Suppressor macrophage (primary cell): ENCODE results near the gene CREB5.

Experiments used
- DNase-seq, 4 experiments: peaks; one replicate each; pipeline ENCODE4 v3.0.0-alpha.2; 2020 to 2022

CREB5 gene

DNA sequence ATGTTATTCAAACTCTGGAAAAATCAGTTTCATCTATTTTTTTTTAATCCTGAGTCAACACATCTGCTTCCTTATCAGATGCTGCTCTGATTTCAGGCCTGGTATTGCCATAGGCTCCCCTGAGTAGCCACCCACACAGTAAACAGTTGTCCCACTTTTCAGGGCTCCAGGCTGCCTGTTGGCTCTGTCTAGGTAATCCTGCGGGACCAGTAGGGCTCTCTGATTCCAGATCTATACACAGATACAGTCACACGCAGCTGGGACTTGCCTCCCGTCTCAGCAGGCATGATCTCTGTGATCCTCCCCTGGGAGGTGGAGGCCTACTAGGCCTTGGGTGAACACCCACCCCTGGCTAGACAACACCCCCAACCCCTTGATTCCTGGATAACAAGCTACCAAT, 206.1 kb downstream of the CREB5 start:
- no peak for DNase-seq

DNA sequence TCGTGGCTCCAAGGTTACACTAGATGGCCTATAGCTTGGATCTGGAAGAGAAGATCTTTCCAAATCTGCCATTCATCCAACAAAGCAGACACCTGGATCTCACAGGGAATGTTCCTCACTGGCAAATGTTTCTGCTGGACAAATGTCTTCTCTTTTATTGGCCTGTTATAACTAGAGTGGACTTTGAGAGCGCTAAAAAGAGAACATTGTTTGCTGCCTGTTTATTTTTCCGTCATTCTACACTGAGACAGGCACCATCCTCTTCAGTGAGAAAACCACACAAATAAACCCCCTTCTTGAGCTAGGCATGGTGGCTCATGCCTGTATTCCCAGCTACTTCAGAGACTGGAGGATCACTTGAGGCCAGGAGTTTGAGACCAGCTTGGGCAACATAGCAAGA, 206.9 kb downstream of the CREB5 start:
- DNase-seq, result no peak

DNA sequence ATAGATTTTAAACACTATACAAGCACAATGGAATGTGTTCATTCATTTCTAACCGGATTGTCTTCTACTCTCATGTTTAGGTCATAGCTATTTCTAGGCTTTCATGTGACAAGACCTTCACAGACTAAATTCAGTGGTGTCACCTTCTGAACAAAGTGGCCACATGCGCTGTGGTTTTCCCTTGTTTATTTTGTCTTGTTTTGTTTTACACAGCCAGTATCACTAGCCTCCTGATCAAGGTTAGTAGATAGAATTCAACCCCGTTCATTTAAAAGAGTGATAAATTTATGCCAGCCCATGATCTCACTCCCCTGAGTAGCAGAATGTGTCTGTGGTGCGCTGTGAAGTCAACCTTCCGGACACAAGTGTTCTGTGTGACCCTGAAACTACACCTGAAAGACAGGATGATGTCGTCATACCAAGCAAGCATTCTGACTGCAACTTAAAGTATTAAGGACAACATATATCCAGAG, 209.1 kb downstream of the CREB5 start:
- no peak for DNase-seq

DNA sequence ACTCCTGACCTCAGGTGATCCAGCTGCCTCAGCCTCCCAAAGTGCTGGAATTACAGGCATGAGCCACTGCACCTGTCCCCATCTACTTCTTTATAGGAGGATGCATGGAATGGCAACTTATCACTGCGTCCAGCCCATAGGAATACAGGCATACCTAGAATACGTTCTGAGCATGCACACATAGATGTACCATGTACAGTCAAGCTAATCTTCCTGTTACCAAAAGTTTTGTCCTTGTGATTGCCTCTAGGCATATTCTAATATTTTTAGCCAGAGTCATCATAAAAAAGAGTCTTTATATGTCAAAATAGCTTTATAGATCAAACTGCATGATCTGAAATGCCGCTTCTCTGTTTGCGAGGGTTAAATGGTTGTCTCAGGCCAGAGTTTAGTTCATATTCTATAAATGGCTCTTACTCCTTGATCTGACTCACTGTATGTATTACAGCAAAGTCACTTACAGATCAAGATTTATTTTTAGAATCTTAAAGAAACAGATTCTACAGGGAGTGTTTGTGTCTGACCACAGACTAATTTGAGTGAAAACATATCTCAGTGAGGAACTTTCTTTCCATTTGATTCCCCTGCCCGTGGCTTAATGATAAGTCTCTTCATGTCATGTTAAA, 210.9 kb downstream of the CREB5 start:
- peak; percentile 22 to 71 (median 52) for DNase-seq

DNA sequence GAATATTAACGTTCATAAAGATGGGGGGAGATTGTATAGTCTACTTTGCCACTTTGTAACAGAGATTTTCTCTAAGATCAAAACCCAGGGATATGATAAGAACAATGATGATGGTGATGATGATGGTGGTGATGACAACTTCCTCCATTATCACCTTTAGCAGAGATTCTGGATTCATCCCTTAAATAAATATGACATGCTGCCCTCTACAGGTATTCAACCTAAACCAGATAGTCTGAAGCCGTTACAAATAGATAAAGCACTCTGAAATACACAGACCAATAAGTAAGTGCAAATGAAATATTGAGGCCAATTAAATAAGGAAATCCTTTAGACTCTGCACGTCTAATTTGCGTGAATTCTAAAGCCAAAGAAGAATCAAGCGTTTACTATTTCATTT, 211.5 kb downstream of the CREB5 start:
- no peak for DNase-seq

DNA sequence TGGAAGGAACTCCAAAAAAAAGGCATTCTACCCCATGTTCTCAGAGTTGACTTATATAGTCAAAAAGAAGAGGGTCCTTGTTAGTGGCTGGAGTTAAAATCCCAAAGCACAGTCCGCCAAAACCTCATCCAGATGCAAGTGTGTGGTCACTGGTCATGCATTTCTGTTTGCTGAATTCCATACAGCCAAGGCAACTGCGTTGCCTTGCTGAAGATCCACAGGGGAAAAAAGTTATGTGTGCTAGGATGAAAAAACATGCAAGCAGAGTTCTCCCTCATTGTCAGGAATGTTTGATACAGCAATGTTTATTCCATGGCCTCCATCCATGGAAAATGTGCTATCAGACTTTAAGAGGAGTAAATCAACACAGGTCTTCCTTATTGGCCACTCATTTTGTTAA, 213.1 kb downstream of the CREB5 start:
- DNase-seq, result no peak

DNA sequence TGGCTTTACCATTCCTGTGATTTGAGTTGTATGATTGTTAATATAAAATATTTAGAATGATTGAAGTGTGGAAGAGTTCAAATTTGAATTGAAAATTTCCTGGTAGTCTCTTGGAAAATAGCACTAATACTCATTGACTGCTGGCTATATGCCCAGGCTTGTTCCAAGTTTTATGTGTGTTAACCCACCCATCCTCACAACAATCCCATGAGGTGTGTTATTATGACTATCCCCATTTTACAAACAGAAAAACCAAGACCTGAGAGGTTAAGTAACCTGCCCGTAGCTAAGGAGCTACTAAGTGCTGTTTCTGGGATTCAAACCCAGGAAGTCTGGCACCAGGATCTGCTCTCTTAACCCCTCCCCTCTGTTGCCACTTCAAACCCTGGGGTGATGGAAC, 213.9 kb downstream of the CREB5 start:
- DNase-seq, result no peak

DNA sequence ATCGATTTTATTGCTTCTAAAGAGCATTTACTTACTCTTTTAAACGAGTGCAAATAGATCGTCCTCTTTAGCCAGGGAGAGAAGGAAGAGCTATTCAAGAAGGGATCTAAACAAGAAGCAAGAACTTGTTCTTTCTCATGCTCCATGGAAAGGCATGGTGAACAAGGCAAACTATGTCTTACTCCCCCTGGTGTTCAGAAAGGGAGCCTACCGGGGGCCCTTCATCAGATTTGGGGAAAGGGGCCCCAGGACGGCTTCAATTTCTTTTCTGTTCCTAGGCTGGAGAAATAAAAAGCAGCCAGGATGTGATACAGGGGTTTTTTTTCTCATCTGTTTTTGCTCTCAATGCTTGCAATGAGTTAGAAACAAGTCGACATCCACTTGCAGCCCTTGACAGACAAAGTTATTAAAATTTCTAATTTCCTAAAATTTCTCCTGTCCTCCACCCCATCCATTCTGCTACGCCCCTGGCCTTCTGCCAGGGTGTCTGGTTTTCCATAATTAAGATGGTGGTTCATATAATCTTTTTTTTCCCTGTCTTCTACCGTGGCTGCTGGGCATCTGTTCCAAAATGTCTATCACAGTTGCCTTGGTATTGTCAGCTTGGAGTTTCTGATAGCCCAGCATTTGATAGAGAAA, 214.4 kb downstream of the CREB5 start:
- peak; percentile 50 to 72 (median 64) for DNase-seq

DNA sequence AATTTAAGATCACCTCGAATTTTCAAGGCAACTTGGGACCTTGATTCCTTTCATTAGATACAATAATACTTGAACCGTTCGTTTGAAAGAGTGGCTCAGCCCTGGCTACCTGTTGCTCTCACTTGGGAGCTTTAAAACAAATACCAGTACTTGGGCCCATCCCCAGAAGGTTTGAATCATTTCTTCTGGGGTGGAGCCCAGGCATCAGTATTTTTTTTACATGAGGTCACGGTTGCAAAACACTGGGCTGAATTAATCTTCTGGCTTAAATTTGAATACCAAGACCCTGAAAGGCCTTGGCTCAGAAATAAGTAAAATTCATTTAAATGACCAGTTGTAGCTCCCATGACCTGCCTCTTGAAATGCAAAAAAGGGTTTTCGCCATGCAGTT, 214.9 kb downstream of the CREB5 start:
- no peak for DNase-seq

DNA sequence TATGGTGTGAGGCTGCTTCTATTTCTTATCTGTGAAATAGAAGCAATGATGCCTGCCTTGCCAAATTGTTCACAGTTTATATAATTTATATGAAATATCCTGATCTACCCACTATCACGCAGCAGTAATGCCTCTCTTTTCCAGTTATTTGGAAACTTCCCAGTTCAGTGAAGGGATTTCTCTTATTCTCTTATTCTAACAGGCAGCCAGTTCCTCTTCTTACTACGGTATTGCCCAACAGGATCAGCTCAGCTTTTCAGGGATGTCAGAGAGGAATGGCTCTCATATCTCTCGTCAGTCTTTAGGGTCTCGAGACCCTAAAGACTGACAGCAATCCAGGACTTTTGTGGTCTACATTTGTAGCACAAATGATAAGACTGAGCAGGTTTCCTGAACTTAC, 215.6 kb downstream of the CREB5 start:
- DNase-seq, result peak; percentile 24 to 68 (median 53)

DNA sequence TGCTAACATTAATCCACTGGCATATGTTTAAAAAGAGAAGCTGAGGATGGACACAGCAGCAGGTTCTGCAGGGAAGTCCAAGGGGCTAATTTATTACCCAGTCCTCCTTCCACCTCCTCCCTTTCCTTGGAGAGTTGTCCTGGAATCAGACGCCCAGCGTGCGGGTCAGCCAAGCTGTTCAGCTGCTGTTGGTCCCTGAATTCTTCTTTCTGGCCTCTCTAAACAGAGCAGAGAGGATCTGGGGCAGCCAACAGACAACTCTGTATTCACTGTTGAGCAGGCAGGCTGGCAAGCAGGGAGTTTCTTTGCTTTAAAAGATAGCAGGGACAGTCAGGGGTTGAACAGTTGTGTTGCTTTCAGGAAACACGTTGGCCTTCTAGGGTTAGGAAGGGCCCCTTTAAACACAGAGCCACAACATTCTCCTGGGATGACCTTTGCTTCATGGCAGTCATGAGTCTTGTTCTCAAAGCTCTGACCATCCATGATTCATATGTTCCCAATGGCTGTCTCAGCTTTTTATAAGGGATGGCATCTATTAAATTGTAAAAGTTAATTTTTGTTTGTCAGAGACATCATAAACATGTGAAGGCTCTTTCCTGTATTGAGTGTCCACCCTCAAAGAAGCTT, 217.0 kb downstream of the CREB5 start:
- peak in 3 of 4 experiments; percentile 10 to 45 (median 27) for DNase-seq

DNA sequence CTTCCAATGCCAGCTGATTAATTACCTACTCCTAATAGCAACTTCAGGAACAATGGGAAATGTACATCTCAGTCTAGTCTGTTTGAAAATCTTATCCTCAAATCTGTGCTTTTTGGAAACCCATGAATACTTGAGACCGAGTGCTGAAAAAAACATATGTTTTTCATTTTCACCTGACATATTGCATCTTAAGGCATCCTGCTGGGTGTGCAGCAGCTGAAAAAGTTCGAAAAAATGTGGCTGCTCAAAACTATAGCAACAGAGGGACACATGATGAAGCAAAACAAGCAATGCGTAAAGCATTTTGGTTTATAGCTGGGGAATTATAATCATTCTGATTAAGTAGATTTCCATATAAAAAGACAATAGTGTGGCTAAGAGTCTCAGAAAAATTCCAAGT, 218.0 kb downstream of the CREB5 start:
- no peak for DNase-seq

DNA sequence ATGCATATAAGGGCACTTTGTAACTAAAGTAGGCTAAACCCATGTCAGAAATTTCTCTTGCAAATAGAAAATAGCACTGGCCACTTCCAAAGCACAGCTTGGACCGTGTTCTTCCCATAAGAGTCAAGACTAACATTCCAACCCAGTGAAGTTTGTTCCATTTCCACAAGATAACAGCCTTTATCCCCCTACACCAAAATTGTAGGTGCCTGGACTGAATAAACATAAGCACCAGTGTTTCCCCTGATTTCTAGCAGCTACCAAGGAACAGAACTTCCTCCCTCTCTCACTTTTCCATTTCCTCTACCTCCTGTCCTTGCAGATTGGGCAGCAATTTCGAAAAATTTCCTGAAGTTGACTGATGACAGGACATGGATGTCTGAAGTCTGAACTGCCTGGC, 219.7 kb downstream of the CREB5 start:
- DNase-seq, result no peak

DNA sequence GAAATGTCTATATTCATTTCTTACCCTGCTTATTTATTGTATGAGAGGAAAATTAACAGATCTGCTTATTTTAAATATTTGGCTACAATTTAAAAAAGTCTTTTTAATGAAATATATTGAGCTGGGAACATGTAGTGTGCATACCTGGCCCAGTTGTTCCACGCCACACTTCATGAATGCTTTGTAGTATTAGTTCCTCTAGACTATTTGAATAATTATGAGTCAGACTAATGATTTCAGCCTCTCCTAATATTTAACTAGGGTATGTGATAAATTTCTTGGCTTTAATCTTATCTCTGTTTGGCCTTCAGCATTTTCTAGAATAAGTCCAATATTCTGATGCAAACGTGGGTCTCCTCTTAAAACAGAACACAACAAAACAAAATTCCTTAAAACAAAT, 226.6 kb downstream of the CREB5 start:
- no peak for DNase-seq

DNA sequence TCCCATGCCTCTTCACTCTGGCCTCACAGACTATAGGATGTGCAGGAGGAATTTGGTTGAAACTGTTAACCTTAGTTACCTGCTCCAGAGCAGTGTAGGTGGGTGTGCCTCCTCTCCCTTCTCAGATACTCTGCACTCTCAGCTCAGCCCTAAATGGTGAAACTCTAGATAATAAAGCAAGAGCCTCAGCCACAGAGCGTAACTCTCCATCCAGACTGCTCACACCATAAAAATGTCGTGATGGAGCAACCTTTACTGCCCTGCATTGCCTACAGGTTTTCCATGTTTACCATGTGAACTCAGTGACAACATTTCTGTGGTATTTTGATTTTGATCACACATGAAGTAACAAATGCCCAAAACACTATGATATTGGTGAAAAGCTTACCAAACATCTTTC, 227.7 kb downstream of the CREB5 start:
- DNase-seq, result no peak

DNA sequence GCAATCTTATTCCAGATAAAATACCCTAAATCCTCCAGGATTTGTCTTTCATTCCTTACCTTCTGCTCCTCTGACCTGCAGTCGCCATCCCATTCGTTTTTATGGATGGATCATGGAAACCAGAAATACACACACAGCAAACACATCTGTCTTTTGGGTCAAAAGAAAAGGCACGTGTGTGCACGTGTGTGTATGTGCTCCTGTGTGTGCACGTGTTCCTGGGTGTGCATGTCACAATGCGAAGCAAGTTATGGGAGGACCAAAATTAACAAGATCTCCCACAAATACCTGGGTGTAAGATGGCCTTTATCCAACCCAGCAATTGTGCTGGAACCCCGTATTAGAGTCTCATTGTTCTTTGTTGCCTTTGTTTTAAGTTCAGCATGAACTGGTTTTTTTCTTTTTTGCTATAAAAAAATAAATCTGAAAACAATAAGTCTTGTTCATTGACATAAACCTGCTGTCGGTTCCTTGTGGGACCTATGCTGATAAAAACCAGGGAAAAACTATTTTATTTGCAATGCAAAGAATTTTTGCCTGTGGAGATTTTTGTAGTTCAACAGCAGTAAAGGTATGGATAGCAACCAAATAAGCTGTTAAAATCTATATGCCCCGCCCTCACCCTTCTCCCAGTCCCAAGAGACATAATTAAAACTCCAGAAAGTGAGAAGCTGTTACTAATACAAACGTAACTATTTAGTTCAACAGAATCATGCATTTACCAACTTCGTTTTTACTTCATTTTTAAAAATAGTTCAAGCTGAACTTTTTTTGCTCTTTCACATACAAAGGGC, 229.6 kb downstream of the CREB5 start:
- DNase-seq, result no peak

DNA sequence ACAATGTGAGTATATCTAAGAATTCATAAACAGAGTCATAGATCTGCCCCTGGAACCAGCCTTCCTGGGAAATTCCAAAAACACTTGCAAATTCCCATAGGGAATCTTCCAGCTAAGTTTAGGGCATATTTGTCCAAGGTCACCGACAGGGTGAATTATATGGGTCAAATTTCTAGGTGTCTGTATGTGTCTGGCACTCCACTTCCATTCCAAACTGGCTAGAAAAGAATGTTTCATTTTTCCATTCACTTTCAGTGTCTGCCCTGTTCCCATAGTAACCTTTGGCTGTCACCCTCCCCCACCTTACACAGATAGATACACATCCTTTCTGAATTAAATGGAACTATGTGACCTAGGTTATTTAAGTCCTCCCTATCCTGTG, 230.9 kb downstream of the CREB5 start:
- no peak for DNase-seq

DNA sequence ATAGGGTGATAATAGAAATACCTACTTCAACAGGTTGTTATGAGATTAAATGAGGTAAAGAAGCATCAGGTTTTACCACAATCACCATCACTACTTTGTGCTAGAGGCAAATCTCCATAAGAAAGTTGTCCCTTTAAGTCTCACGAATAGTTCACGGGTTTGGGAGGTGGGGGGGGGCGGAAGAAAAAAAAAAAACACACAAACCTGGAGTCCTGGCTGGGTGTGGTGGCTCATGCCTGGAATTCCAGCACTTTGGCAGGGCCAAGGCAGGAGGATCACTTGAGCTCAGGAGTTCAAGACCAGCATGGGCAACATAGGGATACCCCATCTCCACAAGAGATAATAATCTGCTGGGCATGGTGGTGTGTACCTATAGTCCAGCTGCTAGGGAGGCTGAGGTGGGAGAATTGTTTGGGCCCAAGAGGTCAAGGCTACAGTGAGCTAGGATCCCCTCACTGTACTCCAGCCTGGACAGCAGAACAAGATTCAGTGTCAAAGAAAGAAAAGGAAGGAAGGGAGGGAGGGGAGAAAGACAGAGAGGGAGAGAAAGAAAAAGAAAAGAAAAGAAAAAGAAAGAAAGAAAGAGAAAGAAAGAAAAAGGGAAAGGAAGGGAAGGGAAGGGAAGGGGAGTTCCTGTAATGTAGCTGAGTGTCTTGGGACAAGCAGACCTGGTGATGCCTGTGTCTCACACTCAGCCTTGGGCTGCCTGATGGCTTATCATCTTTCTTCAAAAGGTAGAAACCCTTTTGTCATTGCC, 231.4 kb downstream of the CREB5 start:
- DNase-seq, result no peak

DNA sequence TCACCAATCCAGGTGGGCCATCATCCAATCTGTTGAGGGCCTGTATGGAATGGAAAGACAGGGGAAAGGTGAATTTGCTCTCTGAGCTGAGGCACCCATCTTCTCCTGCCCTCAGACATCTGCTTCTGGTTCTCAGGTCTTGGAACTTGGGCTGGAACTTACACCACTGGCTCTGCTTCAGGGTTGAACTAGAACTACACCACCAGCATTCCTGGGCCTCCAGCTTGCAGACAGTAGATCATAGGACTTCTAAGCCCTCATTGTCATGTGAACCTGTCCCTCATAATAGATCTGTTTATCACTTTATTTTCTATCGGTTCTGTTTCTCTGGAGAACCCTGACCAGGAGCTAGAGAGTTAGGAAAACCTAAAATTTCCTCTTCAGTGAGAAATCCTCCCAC, 233.5 kb downstream of the CREB5 start:
- no peak for DNase-seq

DNA sequence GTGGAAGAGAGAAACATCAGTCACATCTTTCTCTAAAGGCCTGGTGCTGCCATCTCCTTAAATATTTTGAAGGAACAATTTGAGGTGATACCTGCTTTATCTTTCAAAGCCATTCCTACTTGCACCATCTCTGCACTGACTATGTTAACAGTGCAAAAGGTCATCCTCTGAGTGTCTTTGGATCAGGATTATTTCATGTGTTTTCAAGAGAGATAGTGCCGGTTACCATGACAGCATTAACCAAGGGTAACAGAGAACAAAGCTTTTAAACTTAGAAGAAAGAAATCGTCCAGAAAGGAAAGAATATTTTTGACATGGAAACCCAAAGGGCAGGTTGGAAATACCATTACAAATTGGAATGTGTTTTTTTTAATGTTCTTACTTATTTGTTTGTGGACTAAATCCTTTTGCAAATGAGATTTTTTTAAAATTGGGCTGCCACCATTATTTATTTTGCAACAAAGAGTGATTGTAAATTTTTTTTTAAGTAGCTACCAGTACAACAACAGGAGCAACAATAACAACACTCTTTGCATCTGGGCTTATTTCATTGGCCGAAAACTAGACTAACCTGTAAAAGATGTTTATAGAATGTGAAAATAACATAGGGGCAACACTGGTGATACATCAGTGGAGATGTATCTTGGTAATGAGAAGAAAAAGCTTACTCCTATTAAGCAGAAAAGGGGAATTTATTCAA, 234.2 kb downstream of the CREB5 start:
- DNase-seq, result no peak

DNA sequence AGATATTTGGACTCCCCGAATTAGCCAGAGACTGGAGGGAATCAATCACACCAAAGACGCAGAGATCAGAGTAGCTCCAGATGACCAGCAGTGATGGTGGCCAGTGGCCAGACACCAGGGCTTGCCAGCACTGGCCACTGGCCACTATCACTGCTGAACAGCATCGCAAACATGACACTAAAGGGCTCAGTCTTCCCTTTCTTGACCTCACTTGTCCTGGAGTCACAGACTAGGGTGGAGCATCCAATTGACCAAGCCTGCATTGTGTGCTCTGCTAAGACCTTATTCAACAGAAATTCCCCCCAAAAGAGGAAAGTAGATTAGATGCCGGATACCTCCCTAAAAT, 234.7 kb downstream of the CREB5 start:
- no peak for DNase-seq

DNA sequence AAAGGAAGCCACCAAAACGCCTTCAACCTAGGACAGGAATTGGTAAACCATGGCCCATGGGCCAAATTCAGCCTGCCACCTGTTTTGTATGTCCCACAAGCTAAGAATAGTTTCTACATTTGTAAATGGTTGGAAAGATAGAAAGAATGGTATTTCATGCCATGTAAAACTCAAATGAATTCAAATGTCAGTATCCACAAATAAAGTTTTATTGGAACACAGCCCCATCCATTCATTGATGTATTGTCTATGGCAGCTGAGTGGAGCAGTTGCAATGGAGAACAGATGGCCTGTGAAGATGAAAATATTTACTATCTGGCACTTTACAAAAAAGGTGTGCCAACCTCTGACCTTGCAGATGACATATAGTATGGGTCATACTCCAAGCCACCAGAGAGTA, 236.9 kb downstream of the CREB5 start:
- no peak for DNase-seq
